HCT116 (cell line): Measurements from ENCODE around the gene SEMA6D. TPM values are rescaled to one million over a fixed set of nuclear protein-coding genes. Genes with fewer than 3 reads are reported as not detected.

Experiments used
- ATAC-seq: fragments of 200-7000 bp; cut with Tn5 transposase; 2 replicates; pipeline ENCODE4 v1.9.1; 2020; ENCODE audit warnings: mild to moderate bottlenecking, moderate library complexity
- BruUV-seq: library from RNA; stranded (reverse); fragments of 400-500 nt; replicated peaks from 2 replicates; lab custom pipeline; 2021; lab: Mats Ljungman, UMichigan
- CTCF ChIA-PET: fragments of 300-600 bp; sonication (Branson Sonifier 250); formaldehyde crosslinking; loops from one replicate; lab custom pipeline; 2021; ENCODE audit warnings: antibody characterized with exemption; lab: Charles Lee
- POLR2A ChIA-PET: fragments of 300-600, 350-600 bp; sonication (Branson Sonifier 250); formaldehyde crosslinking; loops from one replicate; lab custom pipeline; 2021; ENCODE audit warnings: antibody characterized with exemption; lab: Charles Lee
- RAD21 ChIA-PET, 2 experiments: fragments of 300-600 bp; sonication (Branson Sonifier 250); formaldehyde crosslinking; loops; one replicate each; lab custom pipeline; 2023; ENCODE audit warnings: low total read pairs in 2 of 2; ENCODE audit not compliant: uncharacterized antibody in 2 of 2, unreplicated experiment in 2 of 2, low non-redundant PET in 1 of 2; lab: Charles Lee
- DNase-seq: peaks from one replicate; pipeline ENCODE4 v3.0.0-alpha.2; 2010; ENCODE audit warnings: low read depth, low spot score
- H2AFZ ChIP-seq: fragments of 200-600 bp; shearing (Covaris generic), sonication (generic); 2 replicates; pipeline ENCODE4 v1.6.1; 2017; ENCODE audit warnings: low read depth, mixed run types, mixed read lengths, antibody characterized with exemption, low read length; ENCODE audit not compliant: poor library complexity, severe bottlenecking
- H3K27ac ChIP-seq: 2 replicates; pipeline ENCODE4 v1.5.1; 2012; ENCODE audit warnings: low read depth, low read length
- H3K27me3 ChIP-seq: fragments of 200-600 bp; sonication (generic); 2 replicates; pipeline ENCODE4 v1.6.1; 2016; ENCODE audit warnings: mixed run types, low read length, mixed read lengths; ENCODE audit not compliant: insufficient read depth
- H3K36me3 ChIP-seq, 2 experiments: fragments of 200-500 bp in 1 of 2; fragments of 200-600 bp in 1 of 2; sonication (Bioruptor generic) in 1 of 2; sonication (generic) in 1 of 2; 2 replicates each; pipeline versions ENCODE4 v1.5.1 to v1.6.1; 2014 to 2016; ENCODE audit warnings: low read length in 2 of 2, inconsistent platforms in 1 of 2, mixed read lengths in 1 of 2, mixed run types in 1 of 2; ENCODE audit not compliant: insufficient read depth in 2 of 2, control insufficient read depth in 1 of 2
- H3K4me1 ChIP-seq, 2 experiments: fragments of 200-600 bp in 1 of 2; sonication (generic) in 1 of 2; 2 replicates each; pipeline versions ENCODE4 v1.5.1 to v1.6.1; 2012 to 2017; ENCODE audit warnings: low read length in 2 of 2, inconsistent platforms in 1 of 2, mild to moderate bottlenecking in 1 of 2, mixed read lengths in 1 of 2, mixed run types in 1 of 2, moderate library complexity in 1 of 2; ENCODE audit not compliant: insufficient read depth in 2 of 2, control insufficient read depth in 1 of 2
- H3K4me2 ChIP-seq: fragments of 200-600 bp; sonication (generic); 2 replicates; pipeline ENCODE4 v1.6.1; 2017; ENCODE audit warnings: mixed run types, low read length, mixed read lengths
- H3K4me3 ChIP-seq, 2 experiments: fragments of 200-600 bp in 1 of 2; sonication (generic) in 1 of 2; replicated peaks in 1 of 2; 2 replicates each; pipeline ENCODE4 v1.5.1; 2011 to 2016; ENCODE audit warnings: low read length in 2 of 2, control low read depth in 1 of 2, low read depth in 1 of 2, mild to moderate bottlenecking in 1 of 2, mixed read lengths in 1 of 2, mixed run types in 1 of 2
- H3K79me2 ChIP-seq: fragments of 200-600 bp; sonication (generic); 2 replicates; pipeline ENCODE4 v1.6.1; 2017; ENCODE audit warnings: mild to moderate bottlenecking, mixed run types, low read length, moderate library complexity, mixed read lengths; ENCODE audit not compliant: insufficient read depth
- H3K9ac ChIP-seq: fragments of 200-600 bp; sonication (generic); 2 replicates; pipeline ENCODE4 v1.6.1; 2016; ENCODE audit warnings: low read length, mixed read lengths
- H3K9me2 ChIP-seq: fragments of 200-600 bp; sonication (generic), shearing (Covaris generic); 2 replicates; pipeline ENCODE4 v1.6.1; 2017; ENCODE audit warnings: mixed run types, mild to moderate bottlenecking, moderate library complexity; ENCODE audit not compliant: insufficient read depth
- H3K9me3 ChIP-seq, 2 experiments: fragments of 200-500 bp in 1 of 2; fragments of 200-600 bp in 1 of 2; sonication (Bioruptor generic) in 1 of 2; sonication (generic) in 1 of 2; 2 replicates each; pipeline ENCODE4 v1.6.1; 2014 to 2017; ENCODE audit warnings: low read length in 2 of 2, mixed read lengths in 2 of 2, inconsistent platforms in 1 of 2, low read depth in 1 of 2, mild to moderate bottlenecking in 1 of 2, mixed run types in 1 of 2, moderate library complexity in 1 of 2; ENCODE audit not compliant: control insufficient read depth in 1 of 2, insufficient read depth in 1 of 2
- H4K20me1 ChIP-seq: fragments of 200-600 bp; sonication (generic), shearing (Covaris generic); 2 replicates; pipeline ENCODE4 v1.6.1; 2017; ENCODE audit warnings: mixed run types, mild to moderate bottlenecking, moderate library complexity; ENCODE audit not compliant: insufficient read depth
- CEBPB ChIP-seq: IDR thresholded peaks from 2 replicates; pipeline ENCODE4 v1.6.1; 2012; ENCODE audit warnings: low read depth
- EGR1 ChIP-seq: IDR thresholded peaks from 2 replicates; pipeline ENCODE4 v1.6.1; 2012; ENCODE audit warnings: low read depth
- EZH2 ChIP-seq: fragments of 200-600 bp; sonication (generic); IDR thresholded peaks from 2 replicates; pipeline ENCODE4 v1.6.1; 2017; ENCODE audit warnings: antibody characterized with exemption, mixed run types
- FOSL1 ChIP-seq: IDR thresholded peaks from 2 replicates; pipeline ENCODE4 v1.6.1; 2012; ENCODE audit warnings: low read depth
- JUND ChIP-seq: IDR thresholded peaks from 2 replicates; pipeline ENCODE4 v1.6.1; 2012
- RAD21 ChIP-seq: IDR thresholded peaks from 2 replicates; pipeline ENCODE4 v1.6.1; 2012; ENCODE audit warnings: low read depth, mild to moderate bottlenecking
- REST ChIP-seq: IDR thresholded peaks from 2 replicates; pipeline ENCODE4 v1.6.1; 2012; ENCODE audit warnings: low read depth
- SP1 ChIP-seq: IDR thresholded peaks from 2 replicates; pipeline ENCODE4 v1.6.1; 2012; ENCODE audit warnings: low read depth
- ZNF274 ChIP-seq: fragments of 200-500 bp; sonication (Bioruptor generic); IDR thresholded peaks from 2 replicates; pipeline ENCODE4 v1.6.1; 2014; ENCODE audit warnings: mild to moderate bottlenecking, low read depth, low read length, inconsistent platforms
- intact Hi-C: fragments of 100-400 bp; cut with micrococcal nuclease; formaldehyde crosslinking; loops from 2 replicates; pipeline ENCODE4 v1.10.0; 2022
- total RNA-seq: library from RNA; stranded (reverse); gene quantifications from one replicate; pipeline ENCODE4 v1.2.1, GENCODE V29; 2021; ENCODE audit not compliant: unreplicated experiment

Gene SEMA6D
- total RNA-seq, 1 experiment from 2014 or later, result 0.02 TPM

GRCh38 chr15:47754312-47754711 lies 37.0 kb downstream of the SEMA6D start:
- Histone ChIP-seq H3K9me2 (no peaks in the 10 kb centered on the region), H3K4me1 (no peaks in the 10 kb centered on the region), H3K27ac (no peak overlapping the region), H3K4me3 (no peak overlapping the region), H4K20me1 (no peaks in the 10 kb centered on the region), H3K9me3 (peaks cover 16 to 34% of the 10 kb centered on the region in 2 experiments; a peak in 2 of 4 replicates), H3K9ac (no peak overlapping the region), H3K27me3 (no peaks in the 10 kb centered on the region), H3K79me2 (no peaks in the 10 kb centered on the region), H3K36me3 (no peaks in the 10 kb centered on the region), H3K4me2 (no peak overlapping the region), H2AFZ (no peak overlapping the region)
- ChIA-PET RAD21 (no interaction called here), CTCF (no interaction called here), POLR2A (no interaction called here)
- ATAC-seq (no peak), DNase-seq (no peak)
- intact Hi-C loops, result no loop called here
- no TSS peak for BruUV-seq
- no peak for TF ChIP-seq RAD21
- no peak for TF ChIP-seq EZH2
- no peak for TF ChIP-seq CEBPB
- no peak for TF ChIP-seq EGR1
- TF ChIP-seq JUND, result no peak
- no peak for TF ChIP-seq ZNF274

- no TSS peak for BruUV-seq
- Histone ChIP-seq H3K4me3 (no peak overlapping the region), H3K4me2 (no peak overlapping the region), H3K9me2 (no peaks in the 10 kb centered on the region), H4K20me1 (no peaks in the 10 kb centered on the region), H2AFZ (no peak overlapping the region), H3K79me2 (no peaks in the 10 kb centered on the region), H3K4me1 (no peaks in the 10 kb centered on the region), H3K27ac (no peak overlapping the region), H3K36me3 (no peaks in the 10 kb centered on the region), H3K27me3 (no peaks in the 10 kb centered on the region), H3K9me3 (peaks cover 25 to 30% of the 10 kb centered on the region in 2 experiments; a peak in 2 of 4 replicates), H3K9ac (no peak overlapping the region)
- ATAC-seq (no peak), DNase-seq (no peak)
- intact Hi-C loops, result no loop called here
- ChIA-PET POLR2A (no interaction called here), RAD21 (no interaction called here), CTCF (no interaction called here)
- TF ChIP-seq SP1, result no peak
- TF ChIP-seq FOSL1, result no peak
- no peak for TF ChIP-seq REST
Measured at GRCh38 chr15:47755941-47756340, 38.6 kb downstream of the SEMA6D start.
